Endothelial cell of umbilical vein (primary cell): ENCODE data around the gene LGR4. TPM values are rescaled to one million over a fixed set of nuclear protein-coding genes. Genes with fewer than 3 reads are reported as not detected.

ENCODE experiments used
- BruUV-seq: library from RNA; stranded (reverse); fragments of 400-500 nt; replicated peaks from 2 replicates; lab custom pipeline; 2021; lab: Mats Ljungman, UMichigan
- CTCF ChIA-PET: fragments of 300-600, 350-600 bp; sonication (Branson Sonifier 250); formaldehyde crosslinking; loops from one replicate; lab custom pipeline; 2021; ENCODE audit warnings: antibody characterized with exemption, inconsistent platforms; lab: Charles Lee
- POLR2A ChIA-PET: fragments of 300-600, 350-600 bp; sonication (Branson Sonifier 250); formaldehyde crosslinking; loops from one replicate; lab custom pipeline; 2021; ENCODE audit warnings: antibody characterized with exemption, inconsistent platforms; lab: Charles Lee
- DNase-seq: peaks from one replicate; pipeline ENCODE4 v3.0.0-alpha.2; 2011; ENCODE audit warnings: low read depth, low spot score
- FAIRE-seq: peaks from 2 replicates; lab custom pipeline; 2011; peaks lifted over from hg19 to GRCh38; lab: Jason Lieb, UNC
- H2AFZ ChIP-seq: 2 replicates; pipeline ENCODE4 v1.6.0; 2012; ENCODE audit warnings: low read depth, low read length, control low read depth, inconsistent platforms
- H3K27ac ChIP-seq: 2 replicates; pipeline ENCODE4 v1.5.1; 2011; ENCODE audit warnings: low read depth, mild to moderate bottlenecking, control low read depth, low read length, moderate library complexity; ENCODE audit not compliant: insufficient read depth
- H3K27me3 ChIP-seq, 2 experiments: 2 replicates each; pipeline versions ENCODE4 v1.6.0 to v1.6.1; 2011; ENCODE audit warnings: low read length in 2 of 2, mixed read lengths in 1 of 2; ENCODE audit not compliant: control insufficient read depth in 2 of 2, insufficient read depth in 2 of 2
- H3K36me3 ChIP-seq, 2 experiments: 2 replicates in 1 of 2; 3 replicates in 1 of 2; pipeline ENCODE4 v1.5.1; 2011; ENCODE audit warnings: low read length in 2 of 2, mild to moderate bottlenecking in 1 of 2, moderate library complexity in 1 of 2; ENCODE audit not compliant: control insufficient read depth in 2 of 2, insufficient read depth in 2 of 2; ENCODE audit errors: extremely low read depth in 1 of 2
- H3K4me1 ChIP-seq: 3 replicates; pipeline ENCODE4 v1.5.1; 2011; ENCODE audit warnings: mild to moderate bottlenecking, low read length; ENCODE audit not compliant: control insufficient read depth, insufficient read depth; ENCODE audit errors: extremely low read depth
- H3K4me2 ChIP-seq: 2 replicates; pipeline ENCODE4 v1.6.1; 2011; ENCODE audit warnings: low read length, control low read depth, mixed read lengths; ENCODE audit not compliant: insufficient read depth
- H3K4me3 ChIP-seq, 3 experiments: fragments of 200-600 bp in 1 of 3; sonication (generic), shearing (Covaris generic) in 1 of 3; replicated peaks in 1 of 3; 2 replicates each; pipeline ENCODE4 v1.5.1; 2011 to 2016; ENCODE audit warnings: control low read depth in 3 of 3, low read length in 3 of 3, mild to moderate bottlenecking in 2 of 3, inconsistent platforms in 1 of 3, low read depth in 1 of 3, moderate library complexity in 1 of 3; ENCODE audit not compliant: insufficient read depth in 1 of 3
- H3K79me2 ChIP-seq: 2 replicates; pipeline ENCODE4 v1.6.0; 2012; ENCODE audit warnings: low read length, inconsistent platforms; ENCODE audit not compliant: control insufficient read depth, insufficient read depth
- H3K9ac ChIP-seq: replicated peaks from 2 replicates; pipeline ENCODE3; 2011; ENCODE audit warnings: low read length, control low read depth; ENCODE audit not compliant: insufficient read depth; ENCODE audit errors: extremely low read depth
- H3K9me1 ChIP-seq: replicated peaks from 3 replicates; pipeline ENCODE4 v1.6.0; 2011; ENCODE audit warnings: mild to moderate bottlenecking, low read length; ENCODE audit not compliant: control insufficient read depth, insufficient read depth; ENCODE audit errors: extremely low read depth
- H3K9me3 ChIP-seq: replicated peaks from 2 replicates; pipeline ENCODE4 v1.5.1; 2012; ENCODE audit warnings: low read length, inconsistent platforms; ENCODE audit not compliant: control insufficient read depth, insufficient read depth
- H4K20me1 ChIP-seq: replicated peaks from 2 replicates; pipeline ENCODE3; 2011; ENCODE audit warnings: mild to moderate bottlenecking, low read length; ENCODE audit not compliant: control insufficient read depth, insufficient read depth; ENCODE audit errors: extremely low read depth
- EZH2 ChIP-seq: IDR thresholded peaks from 2 replicates; pipeline ENCODE4 v1.6.1; 2012; ENCODE audit warnings: borderline replicate concordance, low read depth, mild to moderate bottlenecking, moderate library complexity, low read length, inconsistent platforms; ENCODE audit not compliant: severe bottlenecking
- FOS ChIP-seq: IDR thresholded peaks from 2 replicates; pipeline ENCODE4 v1.6.1; 2011; ENCODE audit warnings: mild to moderate bottlenecking, low read length, moderate library complexity, borderline replicate concordance; ENCODE audit not compliant: insufficient read depth
- GATA2 ChIP-seq: IDR thresholded peaks from 2 replicates; pipeline ENCODE4 v1.7.0; 2011; ENCODE audit warnings: low read depth, mild to moderate bottlenecking, moderate library complexity, mixed read lengths, low read length; ENCODE audit not compliant: insufficient read length, insufficient read depth
- JUN ChIP-seq: IDR thresholded peaks from 2 replicates; pipeline ENCODE4 v1.6.1; 2011; ENCODE audit warnings: borderline replicate concordance, low read depth; ENCODE audit not compliant: insufficient read length, insufficient read depth
- MYC ChIP-seq: IDR thresholded peaks from one replicate; pipeline ENCODE4 v1.6.1; 2011; ENCODE audit warnings: mild to moderate bottlenecking, low read depth, low read length
- POLR2A ChIP-seq: IDR thresholded peaks from 2 replicates; pipeline ENCODE4 v1.6.1; 2012; ENCODE audit warnings: low read depth, mild to moderate bottlenecking, control low read depth, low read length
- POLR2AphosphoS5 ChIP-seq: IDR thresholded peaks from 2 replicates; pipeline ENCODE4 v1.6.1; 2012; ENCODE audit warnings: low read depth, mild to moderate bottlenecking, control low read depth, low read length, moderate library complexity; ENCODE audit not compliant: insufficient read depth
- dilution Hi-C: fragments of 300-500 bp; cut with MboI; formaldehyde crosslinking; loops from one replicate; pipeline ENCODE4 v1.15.0; 2019; ENCODE audit warnings: low sequenced_read_pairs; ENCODE audit not compliant: extremely low pct_ligation_motif_present
- intact Hi-C: fragments of 100-400 bp; cut with micrococcal nuclease; formaldehyde crosslinking; loops from one replicate; pipeline ENCODE4 v1.10.0; 2022
- polyA plus RNA-seq, 4 experiments: library from polyadenylated mRNA; depleted of rRNA in 3 of 4; stranded (reverse) in 3 of 4; unstranded in 1 of 4; fragments of >200 nt; gene quantifications; 2 replicates each; pipeline versions ENCODE4 v1.2.1 to v1.2.3, GENCODE V29; 2011 to 2012; ENCODE audit warnings: missing spikeins in 1 of 4
- total RNA-seq: library from RNA; stranded (reverse); gene quantifications from 2 replicates; pipeline ENCODE4 v1.2.3, GENCODE V29; 2021
- TF ChIP-seq, protein P1 (sequence below), 2 donors: IDR thresholded peaks; 1 replicate in 1 of 2; 2 replicates in 1 of 2; pipeline ENCODE4 v1.5.1; 2011; ENCODE audit warnings: low read length in 2 of 2, mild to moderate bottlenecking in 2 of 2, moderate library complexity in 2 of 2, control low read depth in 1 of 2, inconsistent platforms in 1 of 2, low read depth in 1 of 2; ENCODE audit not compliant: insufficient read depth in 1 of 2; ENCODE audit errors: extremely low read depth in 1 of 2
- TF ChIP-seq, protein P2 (sequence below): IDR thresholded peaks from 2 replicates; pipeline ENCODE4 v1.6.1; 2011; ENCODE audit not compliant: insufficient read depth, insufficient read length

LGR4 gene
- total and polyA plus RNA-seq, 2 donors (not counting 3 experiments of a cell fraction or from before 2014, with no cell fraction given) = 1.3 to 3.1 TPM

DNA sequence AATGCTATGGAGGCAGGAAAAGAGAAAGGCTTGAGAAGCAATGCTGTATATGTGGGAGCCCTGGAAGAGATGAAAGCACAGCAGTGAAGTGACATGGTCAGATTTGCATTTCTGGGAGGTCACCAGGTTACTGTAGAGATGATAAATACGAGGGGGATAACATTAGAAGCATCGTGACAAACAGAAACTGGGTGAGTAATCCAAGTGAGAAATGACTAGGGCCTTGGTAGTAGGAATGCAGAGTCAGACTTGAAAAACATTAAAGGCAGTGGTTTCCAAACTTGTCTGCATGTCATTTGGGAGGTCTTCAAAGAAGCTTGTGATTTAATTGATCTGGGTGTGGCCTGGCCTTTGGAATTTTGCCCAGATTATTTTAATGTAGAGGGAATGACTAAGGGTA, 153.5 kb downstream of the LGR4 start:
- Histone ChIP-seq H3K27me3 (no peaks in the 10 kb centered on the region), H3K4me1 (no peaks in the 10 kb centered on the region), H3K9me1 (no peaks in the 10 kb centered on the region), H3K4me2 (no peak overlapping the region), H2AFZ (no peak overlapping the region), H4K20me1 (no peaks in the 10 kb centered on the region), H3K9ac (no peak overlapping the region), H3K36me3 (no peaks in the 10 kb centered on the region), H3K9me3 (no peaks in the 10 kb centered on the region), H3K27ac (no peak overlapping the region), H3K79me2 (no peaks in the 10 kb centered on the region), H3K4me3 (no peak overlapping the region)
- intact Hi-C loops (no loop called here), dilution Hi-C loops (no loop called here)
- TF ChIP-seq FOS (no peak), JUN (no peak), GATA2 (no peak), POLR2AphosphoS5 (no peak), MYC (no peak), EZH2 (no peak), POLR2A (no peak)
- TF ChIP-seq, protein P1, sequence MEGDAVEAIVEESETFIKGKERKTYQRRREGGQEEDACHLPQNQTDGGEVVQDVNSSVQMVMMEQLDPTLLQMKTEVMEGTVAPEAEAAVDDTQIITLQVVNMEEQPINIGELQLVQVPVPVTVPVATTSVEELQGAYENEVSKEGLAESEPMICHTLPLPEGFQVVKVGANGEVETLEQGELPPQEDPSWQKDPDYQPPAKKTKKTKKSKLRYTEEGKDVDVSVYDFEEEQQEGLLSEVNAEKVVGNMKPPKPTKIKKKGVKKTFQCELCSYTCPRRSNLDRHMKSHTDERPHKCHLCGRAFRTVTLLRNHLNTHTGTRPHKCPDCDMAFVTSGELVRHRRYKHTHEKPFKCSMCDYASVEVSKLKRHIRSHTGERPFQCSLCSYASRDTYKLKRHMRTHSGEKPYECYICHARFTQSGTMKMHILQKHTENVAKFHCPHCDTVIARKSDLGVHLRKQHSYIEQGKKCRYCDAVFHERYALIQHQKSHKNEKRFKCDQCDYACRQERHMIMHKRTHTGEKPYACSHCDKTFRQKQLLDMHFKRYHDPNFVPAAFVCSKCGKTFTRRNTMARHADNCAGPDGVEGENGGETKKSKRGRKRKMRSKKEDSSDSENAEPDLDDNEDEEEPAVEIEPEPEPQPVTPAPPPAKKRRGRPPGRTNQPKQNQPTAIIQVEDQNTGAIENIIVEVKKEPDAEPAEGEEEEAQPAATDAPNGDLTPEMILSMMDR (IDR thresholded peaks at IDR 0.05; ENCODE audit: extremely low read depth in 1 of 2, insufficient read depth in 1 of 2, low read depth in 1 of 2, low read length in 2 of 2) = no peak
- TF ChIP-seq, protein P2, sequence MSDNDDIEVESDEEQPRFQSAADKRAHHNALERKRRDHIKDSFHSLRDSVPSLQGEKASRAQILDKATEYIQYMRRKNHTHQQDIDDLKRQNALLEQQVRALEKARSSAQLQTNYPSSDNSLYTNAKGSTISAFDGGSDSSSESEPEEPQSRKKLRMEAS = no peak
- DNase-seq (no peak), FAIRE-seq (no peak)
- ChIA-PET CTCF (no interaction called here), POLR2A (no interaction called here)
- BruUV-seq = no TSS peak
